ENCODE data around the gene B3GALT4. TPM values are rescaled to one million over a fixed set of nuclear protein-coding genes. Genes with fewer than 3 reads are reported as not detected.

Gene B3GALT4
- total RNA-seq, 1 donor from 2014 or later = 2.1 TPM

DNA sequence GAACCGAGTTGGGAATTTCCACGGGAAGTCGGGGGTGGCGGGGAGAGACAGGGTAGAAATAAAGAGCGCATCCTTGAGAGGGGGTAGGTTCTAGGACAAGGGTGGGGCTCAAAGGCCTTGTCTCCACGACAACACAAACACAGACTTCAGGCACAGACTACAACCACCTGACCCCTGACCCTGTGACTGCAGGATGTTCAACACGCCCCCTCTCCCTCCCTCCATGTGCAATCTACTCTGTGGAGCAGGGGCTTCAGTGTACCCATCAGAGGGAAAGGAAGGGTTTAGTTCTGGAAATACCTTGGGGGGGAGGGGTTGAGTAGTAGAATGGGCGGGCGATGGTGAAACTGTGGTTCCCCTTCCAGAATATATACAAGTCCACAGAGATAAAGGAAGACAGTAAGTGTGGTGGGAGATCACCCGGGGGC lies 37.6 kb downstream of the B3GALT4 start:
- Histone ChIP-seq H3K27ac (ENCODE audit: low read depth, low read length) (peak overlapping the region; percentile 91), H3K27me3 (ENCODE audit: control insufficient read depth in 3 of 3, insufficient read depth in 3 of 3, low read length in 3 of 3) (no peaks in the 10 kb centered on the region), H3K9me3 (ENCODE audit: control insufficient read depth in 3 of 3, low read length in 3 of 3) (no peaks in the 10 kb centered on the region), H3K4me1 (ENCODE audit: control insufficient read depth in 3 of 3, insufficient read depth in 3 of 3, low read length in 3 of 3) (peaks cover 38 to 64% (median 38%) of the 10 kb centered on the region in 3 donors), H3K9ac (ENCODE audit: low read depth in 1 of 3, low read length in 3 of 3) (peak overlapping the region in 2 of 3 donors; percentile 96 to 97), H3K4me3 (ENCODE audit: low read length in 3 of 3) (peak overlapping the region; percentile 92 to 99 (median 96)), H3K36me3 (ENCODE audit: control insufficient read depth in 3 of 3, insufficient read depth in 3 of 3, low read length in 3 of 3) (peaks cover 9 to 15% (median 11%) of the 10 kb centered on the region in 3 donors)

DNA sequence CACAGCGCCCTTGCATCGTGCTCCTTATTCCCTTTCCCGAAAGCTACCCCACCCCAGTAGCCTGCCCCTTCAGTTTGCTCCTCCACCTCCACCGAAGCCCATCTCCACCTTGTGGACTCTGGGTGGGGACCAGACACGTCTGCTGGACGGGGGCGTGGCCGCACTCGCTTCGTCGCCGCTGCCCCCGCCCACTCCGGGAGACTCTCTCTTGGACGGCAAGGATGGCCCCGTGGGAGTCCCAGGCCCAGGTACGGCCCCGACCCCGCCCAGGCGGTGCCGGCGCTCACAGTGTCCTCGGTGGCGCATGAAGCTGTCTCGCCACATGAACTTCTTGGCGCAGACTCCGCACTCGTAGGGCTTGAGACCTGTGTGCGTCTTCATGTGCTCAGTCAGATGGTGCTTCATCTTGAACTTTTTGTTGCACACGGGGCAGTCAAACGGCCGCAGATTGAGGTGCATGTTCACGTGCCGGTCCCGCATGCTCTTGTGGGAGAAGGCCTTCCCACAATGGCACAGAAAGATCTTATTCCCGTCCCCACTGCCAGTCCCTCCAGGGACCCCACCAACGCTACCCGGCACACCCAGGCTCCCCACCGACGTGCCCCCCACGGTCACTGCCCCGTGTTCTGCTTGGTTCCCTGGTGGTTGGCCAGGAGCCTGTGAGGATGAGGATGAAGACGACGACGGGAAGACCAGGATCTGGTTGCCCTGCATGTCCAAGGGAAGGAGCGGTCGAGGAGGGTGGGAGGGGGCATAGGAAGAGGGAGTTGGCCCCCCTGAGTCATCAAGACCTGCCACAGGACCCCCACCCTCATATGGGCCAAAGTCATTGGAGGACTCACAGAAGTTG lies 38.2 kb downstream of the B3GALT4 start:
- H3K9ac ChIP-seq (ENCODE audit: low read depth in 1 of 3, low read length in 3 of 3) = peak overlapping the region in 2 of 3 donors; percentile 96 to 97
- H3K27ac ChIP-seq (ENCODE audit: low read depth, low read length) = peak overlapping the region; percentile 91
- H3K36me3 ChIP-seq (ENCODE audit: control insufficient read depth in 3 of 3, insufficient read depth in 3 of 3, low read length in 3 of 3) = peaks cover 16 to 22% (median 17%) of the 10 kb centered on the region in 3 donors
- peak overlapping the region; percentile 92 to 99 (median 96) for H3K4me3 ChIP-seq (ENCODE audit: low read length in 3 of 3)
- H3K9me3 ChIP-seq (ENCODE audit: control insufficient read depth in 3 of 3, low read length in 3 of 3) = no peaks in the 10 kb centered on the region
- peaks cover 40 to 69% (median 44%) of the 10 kb centered on the region in 3 donors for H3K4me1 ChIP-seq (ENCODE audit: control insufficient read depth in 3 of 3, insufficient read depth in 3 of 3, low read length in 3 of 3)
- H3K27me3 ChIP-seq (ENCODE audit: control insufficient read depth in 3 of 3, insufficient read depth in 3 of 3, low read length in 3 of 3) = no peaks in the 10 kb centered on the region

DNA sequence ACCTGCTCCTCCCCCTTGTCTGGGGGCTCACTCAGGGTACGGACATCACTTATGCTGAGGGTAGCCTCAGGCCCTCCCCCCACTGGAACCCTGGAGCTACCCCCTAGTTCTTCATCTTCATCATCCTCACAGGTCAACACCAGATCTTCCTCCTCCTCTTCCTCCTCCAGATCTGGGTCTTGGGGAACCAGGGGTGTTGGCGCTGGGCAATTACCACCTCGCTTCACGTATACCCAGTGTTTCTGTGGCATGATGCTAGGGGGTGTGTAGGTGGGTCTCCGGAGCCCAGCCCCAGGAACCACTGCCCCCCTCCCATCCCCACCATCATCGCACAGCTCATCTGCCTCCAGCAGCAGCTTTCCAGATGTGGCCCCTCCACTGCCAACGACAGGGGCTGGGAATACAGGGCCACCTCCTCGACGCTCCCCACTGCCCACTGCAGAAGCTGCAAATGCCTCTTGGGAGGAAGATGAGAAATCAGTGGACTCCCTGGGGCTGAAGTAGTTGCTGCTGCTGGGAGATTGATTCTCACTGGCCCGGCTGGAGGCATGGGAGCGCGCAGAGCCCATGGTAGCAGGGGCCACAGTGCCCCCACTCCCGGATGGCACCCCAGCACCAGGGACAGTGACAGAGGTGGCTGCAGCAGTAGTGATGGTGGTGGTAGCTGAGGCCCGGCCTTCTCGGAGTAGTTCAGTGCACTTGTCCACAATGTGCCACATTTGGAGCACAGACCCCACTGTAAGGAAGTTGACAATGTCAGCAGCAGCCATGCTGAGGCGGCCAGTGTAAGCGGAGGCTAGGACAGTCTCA lies 39.1 kb downstream of the B3GALT4 start:
- no peaks in the 10 kb centered on the region for H3K9me3 ChIP-seq (ENCODE audit: control insufficient read depth in 3 of 3, low read length in 3 of 3)
- no peak overlapping the region for H3K27ac ChIP-seq (ENCODE audit: low read depth, low read length)
- H3K27me3 ChIP-seq (ENCODE audit: control insufficient read depth in 3 of 3, insufficient read depth in 3 of 3, low read length in 3 of 3) = no peaks in the 10 kb centered on the region
- no peak overlapping the region for H3K4me3 ChIP-seq (ENCODE audit: low read length in 3 of 3)
- H3K36me3 ChIP-seq (ENCODE audit: control insufficient read depth in 3 of 3, insufficient read depth in 3 of 3, low read length in 3 of 3) = peaks cover 24 to 30% (median 25%) of the 10 kb centered on the region in 3 donors
- peak overlapping the region in 1 of 3 donors; percentile 57 for H3K9ac ChIP-seq (ENCODE audit: low read depth in 1 of 3, low read length in 3 of 3)
- peaks cover 49 to 78% (median 52%) of the 10 kb centered on the region in 3 donors for H3K4me1 ChIP-seq (ENCODE audit: control insufficient read depth in 3 of 3, insufficient read depth in 3 of 3, low read length in 3 of 3)

DNA sequence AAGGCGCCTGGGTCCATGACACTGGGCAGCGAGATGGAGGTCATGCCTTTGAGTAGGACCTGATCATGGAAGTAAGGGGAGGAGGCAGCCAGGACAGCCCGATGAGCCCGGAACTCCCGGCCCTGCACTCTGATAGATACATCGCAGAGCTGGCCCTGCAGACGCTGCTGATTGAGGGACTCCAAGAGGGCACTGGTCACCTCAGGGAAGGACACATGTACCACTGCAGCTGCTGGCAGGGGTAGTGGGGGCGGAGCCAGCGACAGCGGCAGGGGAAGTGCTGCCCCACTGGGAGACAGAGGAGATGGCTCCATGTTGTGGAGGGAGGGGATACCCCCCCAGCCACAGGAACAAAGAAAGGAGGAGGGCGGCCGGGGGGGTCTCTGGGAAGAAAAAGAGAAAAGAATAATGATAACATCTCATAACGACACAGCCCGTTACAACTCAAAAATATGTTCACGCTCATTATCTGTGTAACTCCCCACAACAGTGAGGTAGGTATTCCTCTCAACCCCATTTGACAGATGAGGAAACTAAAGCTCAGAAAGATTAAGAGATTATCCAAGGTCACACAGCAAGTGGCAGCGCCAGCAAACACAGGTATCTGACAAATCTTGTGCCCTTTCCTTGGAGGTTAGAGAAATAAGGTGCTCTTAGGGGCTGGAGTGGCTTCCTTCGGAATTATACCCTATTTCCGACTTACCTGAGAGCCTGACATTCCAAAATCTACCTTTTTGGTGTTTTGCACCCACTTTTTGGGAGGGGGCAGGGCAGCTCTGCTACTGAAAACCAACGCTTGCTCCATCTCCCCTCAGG lies 39.9 kb downstream of the B3GALT4 start:
- Histone ChIP-seq H3K4me1 (ENCODE audit: control insufficient read depth in 3 of 3, insufficient read depth in 3 of 3, low read length in 3 of 3) (peaks cover 56 to 83% (median 60%) of the 10 kb centered on the region in 3 donors), H3K36me3 (ENCODE audit: control insufficient read depth in 3 of 3, insufficient read depth in 3 of 3, low read length in 3 of 3) (peaks cover 26 to 32% (median 27%) of the 10 kb centered on the region in 3 donors), H3K9me3 (ENCODE audit: control insufficient read depth in 3 of 3, low read length in 3 of 3) (no peaks in the 10 kb centered on the region), H3K27ac (ENCODE audit: low read depth, low read length) (peak overlapping the region; percentile 87), H3K27me3 (ENCODE audit: control insufficient read depth in 3 of 3, insufficient read depth in 3 of 3, low read length in 3 of 3) (no peaks in the 10 kb centered on the region), H3K4me3 (ENCODE audit: low read length in 3 of 3) (peak overlapping the region; percentile 49 to 67 (median 66)), H3K9ac (ENCODE audit: low read depth in 1 of 3, low read length in 3 of 3) (peak overlapping the region in 2 of 3 donors; percentile 14 to 57)

DNA sequence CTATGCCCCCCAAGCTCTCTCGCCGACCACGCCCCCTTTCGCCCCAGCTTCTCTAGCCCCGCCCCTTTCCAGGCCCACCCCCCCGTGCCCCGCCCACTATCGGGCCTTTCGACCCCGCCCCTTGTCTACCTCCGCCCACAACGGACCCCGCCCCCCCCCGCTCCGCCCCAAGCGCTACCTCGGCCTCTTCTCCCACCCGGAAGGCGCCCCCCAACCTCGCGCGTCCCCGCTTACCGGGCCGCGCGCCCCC lies 40.4 kb downstream of the B3GALT4 start:
- Histone ChIP-seq H3K9ac (ENCODE audit: low read depth in 1 of 3, low read length in 3 of 3) (no peak overlapping the region), H3K4me1 (ENCODE audit: control insufficient read depth in 3 of 3, insufficient read depth in 3 of 3, low read length in 3 of 3) (peaks cover 56 to 83% (median 61%) of the 10 kb centered on the region in 3 donors)

DNA sequence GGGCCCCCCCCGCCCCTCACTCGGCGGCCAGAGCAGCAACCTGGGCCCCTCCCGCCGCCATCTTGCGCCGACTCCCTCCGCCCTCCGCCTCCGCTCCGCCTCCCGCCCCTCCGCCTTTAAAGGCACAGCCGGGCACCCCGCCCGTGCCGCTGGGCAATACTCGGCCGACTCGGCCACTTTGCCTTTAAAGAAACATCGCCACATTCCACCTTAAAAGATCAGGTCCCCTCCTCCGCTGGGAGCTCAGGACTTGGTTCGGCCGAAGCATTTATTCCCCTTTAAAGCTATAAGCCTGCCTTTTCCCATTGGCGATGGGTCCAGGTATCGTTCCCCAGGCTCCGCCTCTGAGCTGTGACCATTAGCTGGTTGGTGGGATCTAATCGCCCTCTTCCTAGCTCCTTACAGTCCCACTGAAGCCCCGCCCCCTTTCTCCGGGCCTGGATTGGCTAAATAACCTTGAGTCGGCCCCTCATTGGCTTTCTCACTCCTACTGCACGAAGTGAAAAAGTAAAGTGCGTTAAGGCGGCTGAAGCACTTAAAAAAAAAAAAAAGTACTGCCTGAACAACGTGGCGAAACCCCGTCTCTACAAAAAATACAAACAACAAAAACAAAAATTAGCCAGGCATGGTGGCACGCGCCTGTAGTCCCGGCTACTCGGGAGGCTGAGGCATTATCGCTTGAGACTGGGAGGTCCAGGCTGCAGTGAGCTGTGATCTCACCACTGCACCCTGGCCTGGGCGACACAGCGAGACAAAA lies 40.9 kb downstream of the B3GALT4 start, which contains the start of gene ZBTB22:
Gene ZBTB22, minus strand, starts transcription at position 76 of the 757 bp plus-strand sequence. CDS start 828 bp downstream, outside the sequence.
- Histone ChIP-seq H3K4me1 (ENCODE audit: control insufficient read depth in 3 of 3, insufficient read depth in 3 of 3, low read length in 3 of 3) (peaks cover 52 to 81% (median 58%) of the 10 kb centered on the region in 3 donors), H3K9me3 (ENCODE audit: control insufficient read depth in 3 of 3, low read length in 3 of 3) (no peaks in the 10 kb centered on the region), H3K4me3 (ENCODE audit: low read length in 3 of 3) (peak within 1 kb of the TSS; percentile 85 to 92 (median 89)), H3K36me3 (ENCODE audit: control insufficient read depth in 3 of 3, insufficient read depth in 3 of 3, low read length in 3 of 3) (peaks cover 26 to 32% (median 27%) of the 10 kb centered on the region in 3 donors), H3K27me3 (ENCODE audit: control insufficient read depth in 3 of 3, insufficient read depth in 3 of 3, low read length in 3 of 3) (no peaks in the 10 kb centered on the region), H3K27ac (ENCODE audit: low read depth, low read length) (peak within 1 kb of the TSS; percentile 87), H3K9ac (ENCODE audit: low read depth in 1 of 3, low read length in 3 of 3) (peak within 1 kb of the TSS; percentile 73 to 93 (median 83))

More for the DNA sequence above, 40.4 kb downstream of the B3GALT4 start:
- Histone ChIP-seq H3K9me3 (ENCODE audit: control insufficient read depth in 3 of 3, low read length in 3 of 3) (no peaks in the 10 kb centered on the region), H3K36me3 (ENCODE audit: control insufficient read depth in 3 of 3, insufficient read depth in 3 of 3, low read length in 3 of 3) (peaks cover 26 to 32% (median 27%) of the 10 kb centered on the region in 3 donors), H3K27ac (ENCODE audit: low read depth, low read length) (peak overlapping the region; percentile 87), H3K4me3 (ENCODE audit: low read length in 3 of 3) (peak overlapping the region; percentile 49 to 85 (median 66)), H3K27me3 (ENCODE audit: control insufficient read depth in 3 of 3, insufficient read depth in 3 of 3, low read length in 3 of 3) (no peaks in the 10 kb centered on the region)

DNA sequence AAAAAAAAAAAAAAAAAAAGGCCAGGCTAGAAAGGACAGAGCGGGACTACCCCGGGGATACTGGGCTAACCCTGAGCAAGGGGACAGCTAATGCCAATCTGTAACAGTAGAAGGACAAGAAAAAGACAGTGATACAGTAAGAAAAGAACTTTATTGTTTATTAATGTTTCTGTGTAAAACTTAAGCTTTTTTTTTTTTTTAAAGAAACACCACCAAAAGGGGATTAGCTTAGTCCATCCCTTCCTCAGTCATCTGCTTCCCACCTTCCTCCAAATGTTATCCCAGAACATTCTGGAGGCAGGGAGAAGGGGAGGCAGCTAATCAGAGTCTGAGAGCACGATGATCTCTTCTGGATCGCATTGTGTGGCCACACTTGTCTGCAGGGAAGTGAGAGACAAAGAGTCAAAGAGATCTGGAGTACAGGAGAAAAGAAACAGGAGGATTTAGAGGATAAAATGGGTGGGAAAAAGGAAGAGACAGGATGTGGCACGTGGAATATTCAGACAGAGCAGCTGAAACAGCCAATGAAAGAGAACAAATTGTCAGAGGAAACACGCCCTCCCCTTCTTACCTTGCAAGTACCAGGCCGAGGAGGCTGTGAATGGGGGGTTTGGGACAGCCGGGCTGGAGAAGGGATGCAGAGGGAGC lies 41.6 kb downstream of the B3GALT4 start:
- peak overlapping the region; percentile 73 to 93 (median 83) for H3K9ac ChIP-seq (ENCODE audit: low read depth in 1 of 3, low read length in 3 of 3)
- no peaks in the 10 kb centered on the region for H3K27me3 ChIP-seq (ENCODE audit: control insufficient read depth in 3 of 3, insufficient read depth in 3 of 3, low read length in 3 of 3)
- peak overlapping the region; percentile 85 to 92 (median 89) for H3K4me3 ChIP-seq (ENCODE audit: low read length in 3 of 3)
- peak overlapping the region; percentile 87 for H3K27ac ChIP-seq (ENCODE audit: low read depth, low read length)
- peaks cover 26 to 31% (median 27%) of the 10 kb centered on the region in 3 donors for H3K36me3 ChIP-seq (ENCODE audit: control insufficient read depth in 3 of 3, insufficient read depth in 3 of 3, low read length in 3 of 3)
- H3K4me1 ChIP-seq (ENCODE audit: control insufficient read depth in 3 of 3, insufficient read depth in 3 of 3, low read length in 3 of 3) = peaks cover 49 to 80% (median 59%) of the 10 kb centered on the region in 3 donors
- no peaks in the 10 kb centered on the region for H3K9me3 ChIP-seq (ENCODE audit: control insufficient read depth in 3 of 3, low read length in 3 of 3)

DNA sequence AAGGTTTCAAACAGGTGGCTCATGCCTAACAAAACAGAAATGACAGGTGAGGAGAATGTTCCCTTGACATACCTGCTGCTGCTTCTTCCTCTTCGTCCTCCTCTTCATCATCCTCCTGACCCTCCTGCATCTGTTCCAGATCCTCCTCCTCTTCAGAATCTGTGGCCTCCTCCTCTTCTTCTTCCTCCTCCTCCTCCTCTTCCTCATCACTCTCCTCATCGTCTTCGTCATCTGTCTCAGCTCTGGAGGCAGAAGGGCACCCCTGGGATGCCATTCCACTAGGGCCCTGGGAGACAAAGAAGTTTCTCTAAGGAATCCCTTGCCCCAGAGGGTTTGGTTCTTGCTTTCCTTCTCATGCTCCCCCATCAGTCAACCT lies 43.0 kb downstream of the B3GALT4 start:
- Histone ChIP-seq H3K4me3 (ENCODE audit: low read length in 3 of 3) (no peak overlapping the region), H3K36me3 (ENCODE audit: control insufficient read depth in 3 of 3, insufficient read depth in 3 of 3, low read length in 3 of 3) (peaks cover 26 to 29% (median 27%) of the 10 kb centered on the region in 3 donors), H3K27ac (ENCODE audit: low read depth, low read length) (no peak overlapping the region), H3K27me3 (ENCODE audit: control insufficient read depth in 3 of 3, insufficient read depth in 3 of 3, low read length in 3 of 3) (no peaks in the 10 kb centered on the region), H3K4me1 (ENCODE audit: control insufficient read depth in 3 of 3, insufficient read depth in 3 of 3, low read length in 3 of 3) (peaks cover 47 to 77% (median 57%) of the 10 kb centered on the region in 3 donors), H3K9me3 (ENCODE audit: control insufficient read depth in 3 of 3, low read length in 3 of 3) (no peaks in the 10 kb centered on the region), H3K9ac (ENCODE audit: low read depth in 1 of 3, low read length in 3 of 3) (peak overlapping the region in 1 of 3 donors; percentile 25)

Data from skeletal muscle tissue (tissue), 4 donors.